HFF-Myc (cell line): ENCODE results near the gene NTRK2.

ENCODE experiments used
- DNase-seq: peaks from one replicate; pipeline ENCODE4 v3.0.0-alpha.2; 2011; ENCODE audit warnings: low read depth; ENCODE audit errors: extremely low read depth
- H3K4me3 ChIP-seq: replicated peaks from 2 replicates; pipeline ENCODE4 v1.5.1; 2011; ENCODE audit warnings: low read depth, mild to moderate bottlenecking, control low read depth, low read length
- CTCF ChIP-seq: IDR thresholded peaks from 2 replicates; pipeline ENCODE4 v1.5.1; 2012; ENCODE audit warnings: mild to moderate bottlenecking, low read depth, low read length, control low read depth; ENCODE audit errors: missing control alignments

NTRK2 gene

GRCh38 chr9:84781931-84782866 lies 112.7 kb downstream of the NTRK2 start:
- no peak for DNase-seq
- no peak overlapping the region for H3K4me3 ChIP-seq
- TF ChIP-seq CTCF = no peak

DNA sequence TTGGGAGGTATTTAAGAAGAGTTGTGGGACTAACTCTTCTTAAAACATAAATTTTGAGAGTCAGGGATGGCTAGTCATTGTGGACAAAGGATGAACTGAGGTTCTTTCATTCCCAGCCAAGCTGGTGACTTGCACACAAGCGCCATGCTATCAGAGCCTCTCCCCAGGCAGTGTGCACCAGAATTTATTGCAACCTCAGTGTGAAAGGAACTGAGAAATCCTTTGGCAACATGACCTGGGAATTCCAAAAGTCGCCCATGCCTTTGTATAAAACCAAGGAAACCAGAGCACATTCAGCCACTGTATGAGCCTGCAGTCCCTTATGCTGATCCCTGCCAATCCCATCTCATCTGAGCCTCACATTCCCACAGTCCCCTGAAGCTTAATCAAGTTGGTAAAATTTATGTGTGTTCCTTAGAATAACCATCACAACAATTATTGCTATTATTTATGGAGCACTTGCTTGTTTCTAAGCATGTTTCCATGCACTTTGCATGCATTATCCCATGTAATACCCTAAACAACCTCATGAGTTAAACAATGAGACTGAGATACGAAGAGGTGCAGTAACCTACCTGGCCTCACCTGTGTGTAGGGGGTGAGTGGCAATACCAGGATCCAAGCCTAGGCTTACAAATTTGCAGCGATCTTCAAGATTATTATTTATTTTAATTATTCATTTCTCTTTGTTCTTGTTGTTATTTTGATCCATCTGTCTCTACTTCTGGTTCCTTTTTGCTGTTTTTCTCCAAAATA lies 116.4 kb downstream of the NTRK2 start:
- no peak overlapping the region for H3K4me3 ChIP-seq
- TF ChIP-seq CTCF = no peak
- DNase-seq = no peak

DNA sequence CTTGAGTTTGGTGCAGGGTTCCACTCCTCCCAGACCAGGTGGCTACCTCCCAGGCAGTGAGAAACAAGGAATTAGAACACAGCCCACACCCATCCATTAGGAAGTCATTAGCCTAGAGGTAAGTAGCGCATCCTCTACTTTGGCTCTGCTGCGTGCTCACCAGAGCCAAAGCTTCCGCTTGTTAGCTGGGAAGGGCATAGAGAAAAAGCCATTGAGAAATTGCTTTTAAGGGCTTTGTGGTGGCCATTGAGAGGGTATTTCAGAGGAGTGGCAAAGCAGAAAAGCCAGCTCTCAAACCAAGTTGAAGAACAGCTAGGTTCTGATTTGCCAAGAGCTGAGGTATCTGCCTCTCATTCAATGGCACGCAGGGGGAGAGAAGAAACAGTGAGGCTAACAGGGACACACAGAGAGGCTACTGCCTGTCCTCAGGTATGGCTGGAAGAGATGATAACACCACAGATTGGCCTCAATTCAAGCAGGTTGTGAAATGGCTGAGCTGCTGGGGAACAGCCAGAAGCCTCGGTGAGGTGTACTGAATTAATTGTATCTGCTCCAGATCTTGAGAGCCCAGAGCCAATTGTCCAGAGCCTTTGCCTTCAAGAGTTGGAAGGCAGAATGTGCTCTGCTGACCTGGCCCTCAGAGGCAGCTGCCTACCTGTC lies 119.4 kb downstream of the NTRK2 start:
- no peak overlapping the region for H3K4me3 ChIP-seq
- no peak for DNase-seq
- no peak for TF ChIP-seq CTCF

DNA sequence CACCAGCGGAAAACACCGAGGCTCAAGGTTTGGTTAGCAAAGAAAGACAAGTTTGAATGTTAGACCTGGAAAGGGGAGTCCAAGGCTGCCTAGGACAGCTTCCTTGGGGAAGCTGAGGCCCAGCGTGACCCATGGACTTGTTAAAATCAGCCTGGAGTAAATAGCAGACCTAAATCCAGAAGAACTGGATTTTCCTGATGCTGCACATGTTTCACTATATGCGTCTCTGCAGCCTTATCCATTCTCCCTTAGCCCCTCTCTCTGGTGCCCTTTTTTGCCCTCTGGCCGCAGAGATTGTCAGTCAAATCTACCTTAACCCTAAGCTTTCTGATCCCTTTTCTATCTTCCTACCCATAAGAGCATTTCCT lies 119.9 kb downstream of the NTRK2 start:
- DNase-seq = no peak
- no peak overlapping the region for H3K4me3 ChIP-seq
- no peak for TF ChIP-seq CTCF

- no peak overlapping the region for H3K4me3 ChIP-seq
- DNase-seq = no peak
- TF ChIP-seq CTCF = no peak
These were observed 122.1 kb downstream of the NTRK2 start for GRCh38 chr9:84791643-84792042.

- H3K4me3 ChIP-seq = no peak overlapping the region
- no peak for DNase-seq
- no peak for TF ChIP-seq CTCF
These were observed 123.7 kb downstream of the NTRK2 start for GRCh38 chr9:84793251-84793650.
